IMR-90 (cell line): Measurements from ENCODE around the gene FBXO28. TPM values are rescaled to one million over a fixed set of nuclear protein-coding genes. Genes with fewer than 3 reads are reported as not detected.

ENCODE experiments used
- ATAC-seq: fragments of 200-7000 bp; cut with Tn5 transposase; 2 replicates; pipeline ENCODE4 v1.9.1; 2020; ENCODE audit warnings: low read depth, mild to moderate bottlenecking, moderate library complexity
- BruUV-seq: library from RNA; stranded (reverse); fragments of 400-500 nt; replicated peaks from 2 replicates; lab custom pipeline; 2021; lab: Mats Ljungman, UMichigan
- CTCF ChIA-PET: fragments of 300-600 bp; formaldehyde crosslinking; extraction: SDS; loops from one replicate; lab custom pipeline; 2021; ENCODE audit warnings: antibody characterized with exemption; lab: Yijun Ruan, JAX
- POLR2A ChIA-PET: fragments of 300-600 bp; sonication (Branson Sonifier 250); formaldehyde crosslinking; loops from one replicate; lab custom pipeline; 2022; ENCODE audit warnings: antibody characterized with exemption; ENCODE audit not compliant: unreplicated experiment; lab: Charles Lee
- DNase-seq: peaks from one replicate; pipeline ENCODE4 v3.0.0; 2013
- H2AFZ ChIP-seq: replicated peaks from 2 replicates; pipeline ENCODE3; 2013; ENCODE audit warnings: low read length, mild to moderate bottlenecking; ENCODE audit not compliant: poor library complexity
- H2AK5ac ChIP-seq: 2 replicates; pipeline ENCODE4 v1.6.1; 2013; ENCODE audit warnings: low read depth, low read length, inconsistent platforms
- H2AK9ac ChIP-seq: replicated peaks from 2 replicates; pipeline ENCODE3; 2013; ENCODE audit warnings: mild to moderate bottlenecking, low read depth, low read length, moderate library complexity; ENCODE audit not compliant: poor library complexity
- H2BK120ac ChIP-seq: 2 replicates; pipeline ENCODE4 v1.6.1; 2013; ENCODE audit warnings: low read depth, low read length, inconsistent platforms
- H2BK15ac ChIP-seq: 3 replicates; pipeline ENCODE4 v1.6.1; 2013; ENCODE audit warnings: low read depth, low read length, inconsistent platforms
- H2BK20ac ChIP-seq: 2 replicates; pipeline ENCODE4 v1.6.1; 2013; ENCODE audit warnings: low read depth, mild to moderate bottlenecking, inconsistent platforms, low read length, moderate library complexity
- H2BK5ac ChIP-seq: 2 replicates; pipeline ENCODE4 v1.6.1; 2013; ENCODE audit warnings: mild to moderate bottlenecking, low read depth, low read length, inconsistent platforms; ENCODE audit not compliant: poor library complexity, severe bottlenecking
- H3K14ac ChIP-seq: replicated peaks from 2 replicates; pipeline ENCODE4 v1.6.1; 2013; ENCODE audit warnings: low read depth, low read length, inconsistent platforms
- H3K18ac ChIP-seq: 2 replicates; pipeline ENCODE4 v1.6.1; 2013; ENCODE audit warnings: low read depth, low read length, control low read depth
- H3K23ac ChIP-seq: 2 replicates; pipeline ENCODE4 v1.6.1; 2013; ENCODE audit warnings: low read depth, low read length, inconsistent platforms
- H3K27ac ChIP-seq: 2 replicates; pipeline ENCODE4 v1.5.1; 2013; ENCODE audit warnings: mild to moderate bottlenecking, control low read depth, low read length; ENCODE audit not compliant: insufficient read depth
- H3K27me3 ChIP-seq: 2 replicates; pipeline ENCODE4 v1.6.1; 2013; ENCODE audit warnings: low read length; ENCODE audit not compliant: control insufficient read depth, insufficient read depth
- H3K36me3 ChIP-seq: 2 replicates; pipeline ENCODE4 v1.6.1; 2013; ENCODE audit warnings: low read length, mixed read lengths; ENCODE audit not compliant: control insufficient read depth, insufficient read depth
- H3K4ac ChIP-seq: 2 replicates; pipeline ENCODE4 v1.6.1; 2013; ENCODE audit warnings: low read depth, low read length, inconsistent platforms
- H3K4me1 ChIP-seq: 2 replicates; pipeline ENCODE4 v1.6.1; 2013; ENCODE audit warnings: low read length, mixed read lengths; ENCODE audit not compliant: control insufficient read depth, insufficient read depth
- H3K4me2 ChIP-seq: 2 replicates; pipeline ENCODE4 v1.6.1; 2013; ENCODE audit warnings: low read depth, mild to moderate bottlenecking, control low read depth, low read length, moderate library complexity
- H3K4me3 ChIP-seq: 2 replicates; pipeline ENCODE4 v1.5.1; 2013; ENCODE audit warnings: low read depth, mild to moderate bottlenecking, control low read depth, low read length, moderate library complexity; ENCODE audit not compliant: insufficient read depth
- H3K56ac ChIP-seq: 2 replicates; pipeline ENCODE4 v1.6.1; 2013; ENCODE audit warnings: low read length, inconsistent platforms; ENCODE audit not compliant: insufficient read depth; ENCODE audit errors: extremely low read depth
- H3K79me1 ChIP-seq, 2 experiments: 2 replicates each; pipeline ENCODE4 v1.6.1; 2013; ENCODE audit warnings: low read length in 2 of 2, inconsistent platforms in 1 of 2, low read depth in 1 of 2
- H3K9ac ChIP-seq: 2 replicates; pipeline ENCODE4 v1.6.1; 2013; ENCODE audit warnings: low read depth, low read length, control low read depth
- H3K9me1 ChIP-seq: 2 replicates; pipeline ENCODE4 v1.6.1; 2013; ENCODE audit warnings: low read length, inconsistent platforms; ENCODE audit not compliant: insufficient read depth
- H3K9me3 ChIP-seq: 2 replicates; pipeline ENCODE4 v1.6.1; 2013; ENCODE audit warnings: low read length; ENCODE audit not compliant: control insufficient read depth, insufficient read depth
- H4K20me1 ChIP-seq: 2 replicates; pipeline ENCODE4 v1.6.1; 2013; ENCODE audit warnings: low read length, inconsistent platforms; ENCODE audit not compliant: insufficient read depth
- H4K5ac ChIP-seq: 2 replicates; pipeline ENCODE4 v1.6.1; 2013; ENCODE audit warnings: mild to moderate bottlenecking, low read depth, low read length, control low read depth
- H4K8ac ChIP-seq, 2 experiments: 2 replicates each; pipeline ENCODE4 v1.6.1; 2013; ENCODE audit warnings: low read depth in 2 of 2, low read length in 2 of 2, control low read depth in 1 of 2, inconsistent platforms in 1 of 2
- H4K91ac ChIP-seq: 2 replicates; pipeline ENCODE4 v1.6.1; 2013; ENCODE audit warnings: low read depth, low read length, inconsistent platforms; ENCODE audit not compliant: insufficient read depth
- BHLHE40 ChIP-seq: fragments of 150-350 bp; IDR thresholded peaks from 2 replicates; pipeline ENCODE4 v1.6.1; 2016; ENCODE audit warnings: mild to moderate bottlenecking, low read depth, low read length
- CEBPB ChIP-seq: IDR thresholded peaks from 2 replicates; pipeline ENCODE4 v1.6.1; 2012; ENCODE audit warnings: low read depth, low read length, improper control_type of control experiment
- CHD1 ChIP-seq: IDR thresholded peaks from 2 replicates; pipeline ENCODE4 v1.6.1; 2012; ENCODE audit warnings: low read depth, low read length, improper control_type of control experiment
- FOS ChIP-seq: fragments of 150-350 bp; IDR thresholded peaks from 2 replicates; pipeline ENCODE4 v1.6.1; 2016; ENCODE audit warnings: low read depth, low read length
- MAFK ChIP-seq: IDR thresholded peaks from 2 replicates; pipeline ENCODE4 v1.6.1; 2012; ENCODE audit warnings: low read depth, low read length, improper control_type of control experiment
- MAZ ChIP-seq: IDR thresholded peaks from 2 replicates; pipeline ENCODE4 v1.6.1; 2012; ENCODE audit warnings: low read depth, mild to moderate bottlenecking, low read length, improper control_type of control experiment, moderate library complexity, borderline replicate concordance
- MXI1 ChIP-seq: IDR thresholded peaks from 2 replicates; pipeline ENCODE4 v1.6.1; 2012; ENCODE audit warnings: low read depth, mild to moderate bottlenecking, low read length, moderate library complexity, borderline replicate concordance
- NFE2L2 ChIP-seq: fragments of 150-350 bp; IDR thresholded peaks from 2 replicates; pipeline ENCODE4 v1.6.1; 2016; ENCODE audit warnings: low read depth, mild to moderate bottlenecking, low read length
- POLR2A ChIP-seq: IDR thresholded peaks from 2 replicates; pipeline ENCODE4 v1.6.1; 2012; ENCODE audit warnings: mild to moderate bottlenecking, low read depth, low read length
- RAD21 ChIP-seq: IDR thresholded peaks from 2 replicates; pipeline ENCODE4 v1.6.1; 2012; ENCODE audit warnings: low read length, improper control_type of control experiment
- RCOR1 ChIP-seq: IDR thresholded peaks from 2 replicates; pipeline ENCODE4 v1.6.1; 2012; ENCODE audit warnings: mild to moderate bottlenecking, low read length, improper control_type of control experiment; ENCODE audit not compliant: insufficient replicate concordance
- RFX5 ChIP-seq: IDR thresholded peaks from 2 replicates; pipeline ENCODE4 v1.8.0; 2012; ENCODE audit warnings: low read depth, mild to moderate bottlenecking, low read length, moderate library complexity
- SMC3 ChIP-seq: fragments of 150-350 bp; IDR thresholded peaks from 2 replicates; pipeline ENCODE4 v1.6.1; 2016; ENCODE audit warnings: low read depth, mild to moderate bottlenecking, antibody characterized with exemption, low read length, moderate library complexity
- dilution Hi-C: fragments of 300-500 bp; cut with HindIII; formaldehyde crosslinking; loops from one replicate; pipeline ENCODE4 v1.14.3; 2018; ENCODE audit warnings: low sequenced_read_pairs; ENCODE audit not compliant: unreplicated experiment
- in situ Hi-C: fragments of 300-500 bp; cut with MboI; formaldehyde crosslinking; loops from 3 replicates; pipeline ENCODE4 v1.14.3; 2019; ENCODE audit warnings: low sequenced_read_pairs, inconsistent platforms, mixed read lengths
- intact Hi-C: fragments of 100-400 bp; cut with micrococcal nuclease; formaldehyde crosslinking; loops from 2 replicates; pipeline ENCODE4 v1.10.0; 2022
- polyA plus RNA-seq, 3 experiments: library from polyadenylated mRNA; depleted of rRNA; stranded (reverse); fragments of >200 nt; gene quantifications; 2 replicates each; pipeline ENCODE4 v1.2.3, GENCODE V29; 2012; ENCODE audit warnings: low replicate concordance in 1 of 3
- total RNA-seq: library from RNA; depleted of rRNA; stranded (reverse); fragments of >200 nt; gene quantifications from 2 replicates; pipeline ENCODE4 v1.2.3, GENCODE V29; 2012
- TF ChIP-seq, protein P1 (sequence below): conservative IDR thresholded peaks from 2 replicates; pipeline ENCODE4 v1.5.1; 2012; ENCODE audit warnings: mild to moderate bottlenecking, low read depth, low read length, improper control_type of control experiment
- TF ChIP-seq, protein P2 (sequence below): fragments of 150-350 bp; IDR thresholded peaks from 2 replicates; pipeline ENCODE4 v1.6.1; 2017; ENCODE audit warnings: mild to moderate bottlenecking, antibody characterized with exemption, low read length, low read depth
- TF ChIP-seq, protein P3 (sequence below): fragments of 150-350 bp; IDR thresholded peaks from 2 replicates; pipeline ENCODE4 v1.6.1; 2016; ENCODE audit warnings: low read depth, mild to moderate bottlenecking, low read length, moderate library complexity, borderline replicate concordance

The FBXO28 gene
- total and polyA plus RNA-seq, 2 of the 4 experiments (the other 2 are of a cell fraction): 11.6 to 22.6 TPM

DNA sequence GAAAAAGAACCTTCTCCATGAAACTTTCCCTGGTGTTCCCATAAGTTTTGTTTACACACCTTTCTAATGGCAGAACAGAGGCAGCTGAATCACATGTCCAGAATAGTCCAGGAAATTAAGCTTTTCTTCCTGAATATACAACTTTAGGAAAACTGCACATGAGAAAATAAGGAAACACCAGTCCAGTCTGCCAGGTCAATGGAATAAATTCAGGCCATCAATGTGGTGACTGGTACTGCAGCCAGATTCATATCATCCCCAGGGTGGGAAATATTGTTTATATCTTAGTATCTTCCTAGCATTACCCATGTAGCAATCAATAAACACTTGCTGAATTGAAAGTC lies 6.7 kb upstream of the FBXO28 start:
- Histone ChIP-seq H3K9me3 (no peaks in the 10 kb centered on the region), H3K4me3 (no peak overlapping the region), H2BK5ac (no peak overlapping the region), H3K4me2 (no peak overlapping the region), H3K4me1 (no peaks in the 10 kb centered on the region), H3K4ac (no peak overlapping the region), H3K27ac (no peak overlapping the region), H3K18ac (no peak overlapping the region), H3K9ac (no peak overlapping the region), H3K23ac (no peak overlapping the region), H4K8ac (no peak overlapping the region), H2BK20ac (no peak overlapping the region), H2BK15ac (no peak overlapping the region), H2AFZ (no peak overlapping the region), H3K56ac (no peak overlapping the region), H2AK5ac (no peak overlapping the region), H4K91ac (no peak overlapping the region), H3K36me3 (no peaks in the 10 kb centered on the region), H4K20me1 (no peaks in the 10 kb centered on the region), H2BK120ac (no peak overlapping the region), H3K14ac (no peak overlapping the region), H4K5ac (no peak overlapping the region), H3K27me3 (no peaks in the 10 kb centered on the region; the same call in 1 of the 2 replicates), H2AK9ac (no peak overlapping the region), H3K9me1 (no peaks in the 10 kb centered on the region), H3K79me1 (no peaks in the 10 kb centered on the region)
- ChIA-PET CTCF (interaction anchor here (0.6 to 1.1 kb wide), 4 partner anchors 9 to 17 kb away, joined by 3 to 8 read pairs (median 4); no protein-coding TSS in a partner anchor), POLR2A (no interaction called here)
- no TSS peak for BruUV-seq
- TF ChIP-seq SMC3 (no peak), MAFK (no peak), CEBPB (no peak), NFE2L2 (no peak), MAZ (no peak), RAD21 (no peak), RCOR1 (no peak), RFX5 (no peak), CHD1 (no peak), BHLHE40 (no peak), MXI1 (no peak), POLR2A (no peak), FOS (no peak)
- TF ChIP-seq, protein P1, sequence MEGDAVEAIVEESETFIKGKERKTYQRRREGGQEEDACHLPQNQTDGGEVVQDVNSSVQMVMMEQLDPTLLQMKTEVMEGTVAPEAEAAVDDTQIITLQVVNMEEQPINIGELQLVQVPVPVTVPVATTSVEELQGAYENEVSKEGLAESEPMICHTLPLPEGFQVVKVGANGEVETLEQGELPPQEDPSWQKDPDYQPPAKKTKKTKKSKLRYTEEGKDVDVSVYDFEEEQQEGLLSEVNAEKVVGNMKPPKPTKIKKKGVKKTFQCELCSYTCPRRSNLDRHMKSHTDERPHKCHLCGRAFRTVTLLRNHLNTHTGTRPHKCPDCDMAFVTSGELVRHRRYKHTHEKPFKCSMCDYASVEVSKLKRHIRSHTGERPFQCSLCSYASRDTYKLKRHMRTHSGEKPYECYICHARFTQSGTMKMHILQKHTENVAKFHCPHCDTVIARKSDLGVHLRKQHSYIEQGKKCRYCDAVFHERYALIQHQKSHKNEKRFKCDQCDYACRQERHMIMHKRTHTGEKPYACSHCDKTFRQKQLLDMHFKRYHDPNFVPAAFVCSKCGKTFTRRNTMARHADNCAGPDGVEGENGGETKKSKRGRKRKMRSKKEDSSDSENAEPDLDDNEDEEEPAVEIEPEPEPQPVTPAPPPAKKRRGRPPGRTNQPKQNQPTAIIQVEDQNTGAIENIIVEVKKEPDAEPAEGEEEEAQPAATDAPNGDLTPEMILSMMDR: no peak
- TF ChIP-seq, protein P2, sequence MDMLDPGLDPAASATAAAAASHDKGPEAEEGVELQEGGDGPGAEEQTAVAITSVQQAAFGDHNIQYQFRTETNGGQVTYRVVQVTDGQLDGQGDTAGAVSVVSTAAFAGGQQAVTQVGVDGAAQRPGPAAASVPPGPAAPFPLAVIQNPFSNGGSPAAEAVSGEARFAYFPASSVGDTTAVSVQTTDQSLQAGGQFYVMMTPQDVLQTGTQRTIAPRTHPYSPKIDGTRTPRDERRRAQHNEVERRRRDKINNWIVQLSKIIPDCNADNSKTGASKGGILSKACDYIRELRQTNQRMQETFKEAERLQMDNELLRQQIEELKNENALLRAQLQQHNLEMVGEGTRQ: no peak
- TF ChIP-seq, protein P3, sequence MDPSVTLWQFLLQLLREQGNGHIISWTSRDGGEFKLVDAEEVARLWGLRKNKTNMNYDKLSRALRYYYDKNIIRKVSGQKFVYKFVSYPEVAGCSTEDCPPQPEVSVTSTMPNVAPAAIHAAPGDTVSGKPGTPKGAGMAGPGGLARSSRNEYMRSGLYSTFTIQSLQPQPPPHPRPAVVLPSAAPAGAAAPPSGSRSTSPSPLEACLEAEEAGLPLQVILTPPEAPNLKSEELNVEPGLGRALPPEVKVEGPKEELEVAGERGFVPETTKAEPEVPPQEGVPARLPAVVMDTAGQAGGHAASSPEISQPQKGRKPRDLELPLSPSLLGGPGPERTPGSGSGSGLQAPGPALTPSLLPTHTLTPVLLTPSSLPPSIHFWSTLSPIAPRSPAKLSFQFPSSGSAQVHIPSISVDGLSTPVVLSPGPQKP: no peak
- no peak for DNase-seq
- in situ Hi-C loops: loop anchor here (10.0 kb wide), 1 partner anchor 412 kb away; no protein-coding TSS in a partner anchor
- dilution Hi-C loops: no loop called here
- ATAC-seq: no peak
- intact Hi-C loops: no loop called here
